ENCODE measurements around the gene EPG5.
"Not testable (repeated sequence)": the region's sequence is repeated elsewhere in the genome, so short reads cannot be mapped to it uniquely, and the experiment has no call there.

Gene EPG5

GRCh38 chr18:45850021-45850420 is 117.1 kb downstream of the EPG5 start:
- DNase-seq (ENCODE audit: low read depth in 1 of 2, low spot score in 1 of 2), result no peak
- H3K27ac ChIP-seq (replicated peaks), result no peak overlapping the region
- H3K4me3 ChIP-seq (replicated peaks; ENCODE audit: insufficient read depth, low read length), result no peak overlapping the region
- TF ChIP-seq SPI1 (IDR thresholded peaks at IDR 0.05; ENCODE audit: borderline replicate concordance, low read depth), result no peak
- TF ChIP-seq, protein P1, sequence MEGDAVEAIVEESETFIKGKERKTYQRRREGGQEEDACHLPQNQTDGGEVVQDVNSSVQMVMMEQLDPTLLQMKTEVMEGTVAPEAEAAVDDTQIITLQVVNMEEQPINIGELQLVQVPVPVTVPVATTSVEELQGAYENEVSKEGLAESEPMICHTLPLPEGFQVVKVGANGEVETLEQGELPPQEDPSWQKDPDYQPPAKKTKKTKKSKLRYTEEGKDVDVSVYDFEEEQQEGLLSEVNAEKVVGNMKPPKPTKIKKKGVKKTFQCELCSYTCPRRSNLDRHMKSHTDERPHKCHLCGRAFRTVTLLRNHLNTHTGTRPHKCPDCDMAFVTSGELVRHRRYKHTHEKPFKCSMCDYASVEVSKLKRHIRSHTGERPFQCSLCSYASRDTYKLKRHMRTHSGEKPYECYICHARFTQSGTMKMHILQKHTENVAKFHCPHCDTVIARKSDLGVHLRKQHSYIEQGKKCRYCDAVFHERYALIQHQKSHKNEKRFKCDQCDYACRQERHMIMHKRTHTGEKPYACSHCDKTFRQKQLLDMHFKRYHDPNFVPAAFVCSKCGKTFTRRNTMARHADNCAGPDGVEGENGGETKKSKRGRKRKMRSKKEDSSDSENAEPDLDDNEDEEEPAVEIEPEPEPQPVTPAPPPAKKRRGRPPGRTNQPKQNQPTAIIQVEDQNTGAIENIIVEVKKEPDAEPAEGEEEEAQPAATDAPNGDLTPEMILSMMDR (IDR thresholded peaks at IDR 0.05; ENCODE audit: insufficient read depth, low read length), result no peak
- TF ChIP-seq POLR2AphosphoS5 (IDR thresholded peaks at IDR 0.05; ENCODE audit: low read depth), result no peak
- no peak for TF ChIP-seq REST (IDR thresholded peaks at IDR 0.05; ENCODE audit: insufficient replicate concordance, low read depth)
- no peak for TF ChIP-seq GABPA (IDR thresholded peaks at IDR 0.05; ENCODE audit: low read depth)
- no peaks in the 10 kb centered on the region for H3K27me3 ChIP-seq (ENCODE audit: insufficient read depth, poor library complexity, severe bottlenecking)

DNA sequence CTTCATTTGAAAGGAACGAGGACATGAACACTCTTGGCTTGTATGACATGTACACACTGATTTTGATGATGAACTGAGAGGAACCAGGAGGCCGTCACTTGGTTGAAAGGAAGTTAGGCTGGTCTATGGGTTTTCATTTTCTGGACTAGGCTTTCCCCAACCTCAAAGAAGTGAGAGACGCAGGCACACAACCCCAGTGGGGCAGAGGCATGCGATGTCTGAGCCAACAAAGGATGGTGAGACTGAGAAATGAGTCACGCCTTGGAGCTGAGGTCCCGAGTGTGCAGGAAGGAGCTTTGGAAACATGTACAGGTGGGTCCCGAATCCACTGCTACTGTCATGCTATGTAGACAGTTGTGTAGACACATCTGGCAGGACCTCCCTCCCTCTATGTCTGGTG is 117.6 kb downstream of the EPG5 start:
- Histone ChIP-seq H3K27ac (replicated peaks) (no peak overlapping the region), H3K4me3 (replicated peaks; ENCODE audit: insufficient read depth, low read length) (no peak overlapping the region), H3K27me3 (ENCODE audit: insufficient read depth, poor library complexity, severe bottlenecking) (no peaks in the 10 kb centered on the region)
- TF ChIP-seq, protein P1 (IDR thresholded peaks at IDR 0.05; ENCODE audit: insufficient read depth, low read length), result no peak
- no peak for TF ChIP-seq REST (IDR thresholded peaks at IDR 0.05; ENCODE audit: insufficient replicate concordance, low read depth)
- no peak for DNase-seq (ENCODE audit: low read depth in 1 of 2, low spot score in 1 of 2)

GRCh38 chr18:45848643-45849042 is 118.5 kb downstream of the EPG5 start:
- not testable (repeated sequence) for H3K27ac ChIP-seq (replicated peaks); DNase-seq (ENCODE audit: low read depth in 1 of 2, low spot score in 1 of 2); H3K4me3 ChIP-seq (replicated peaks; ENCODE audit: insufficient read depth, low read length); H3K27me3 ChIP-seq (ENCODE audit: insufficient read depth, poor library complexity, severe bottlenecking)

GRCh38 chr18:45847119-45847518 is 120.0 kb downstream of the EPG5 start:
- no peaks in the 10 kb centered on the region for H3K27me3 ChIP-seq (ENCODE audit: insufficient read depth, poor library complexity, severe bottlenecking)
- no peak for DNase-seq (ENCODE audit: low read depth in 1 of 2, low spot score in 1 of 2)
- no peak overlapping the region for H3K4me3 ChIP-seq (replicated peaks; ENCODE audit: insufficient read depth, low read length)
- no peak overlapping the region for H3K27ac ChIP-seq (replicated peaks)
- TF ChIP-seq REST (IDR thresholded peaks at IDR 0.05; ENCODE audit: insufficient replicate concordance, low read depth) (no peak), SPI1 (IDR thresholded peaks at IDR 0.05; ENCODE audit: borderline replicate concordance, low read depth) (no peak), POLR2AphosphoS5 (IDR thresholded peaks at IDR 0.05; ENCODE audit: low read depth) (no peak), GABPA (IDR thresholded peaks at IDR 0.05; ENCODE audit: low read depth) (no peak)
- TF ChIP-seq, protein P1 (IDR thresholded peaks at IDR 0.05; ENCODE audit: insufficient read depth, low read length), result no peak
